Mammary epithelial cell (primary cell): ENCODE results near the gene INAVA.

Experiments
- CTCF ChIP-seq, 2 donors: IDR thresholded peaks in 1 of 2; conservative IDR thresholded peaks in 1 of 2; 2 replicates each; pipeline ENCODE4 v1.5.1; 2011 to 2012; ENCODE audit warnings: inconsistent platforms in 2 of 2, low read length in 2 of 2, mild to moderate bottlenecking in 2 of 2, control low read depth in 1 of 2, low read depth in 1 of 2; ENCODE audit not compliant: insufficient read depth in 1 of 2; ENCODE audit errors: extremely low read depth in 1 of 2
- EZH2 ChIP-seq: IDR thresholded peaks from 2 replicates; pipeline ENCODE4 v1.6.1; 2012; ENCODE audit warnings: low read length, inconsistent platforms, borderline replicate concordance

- TF ChIP-seq CTCF (conservative IDR thresholded peaks at IDR 0.05 in 1 of 2, IDR thresholded peaks at IDR 0.05 in 1 of 2; ENCODE audit: extremely low read depth in 1 of 2, insufficient read depth in 1 of 2, low read depth in 1 of 2, low read length in 2 of 2) (no peak), EZH2 (no peak)
Observed at GRCh38 chr1:200895443-200895789, 716 bp downstream of the INAVA start.
